Mucosa of stomach (tissue), 1 donor: Measurements from ENCODE around the gene GNAT2.

Source experiments
- H3K27me3 ChIP-seq: one replicate; pipeline ENCODE4 v1.7.0; 2013; ENCODE audit warnings: mild to moderate bottlenecking, low read length; ENCODE audit not compliant: control insufficient read depth, insufficient read depth
- H3K36me3 ChIP-seq: one replicate; pipeline ENCODE4 v1.7.0; 2013; ENCODE audit warnings: low read length; ENCODE audit not compliant: control insufficient read depth, insufficient read depth
- H3K4me1 ChIP-seq: one replicate; pipeline ENCODE4 v1.7.0; 2013; ENCODE audit warnings: mild to moderate bottlenecking, low read length; ENCODE audit not compliant: control insufficient read depth, insufficient read depth
- H3K4me3 ChIP-seq: one replicate; pipeline ENCODE4 v1.7.0; 2013; ENCODE audit warnings: low read length
- H3K9ac ChIP-seq: one replicate; pipeline ENCODE4 v1.7.0; 2013; ENCODE audit warnings: mild to moderate bottlenecking, low read length, moderate library complexity
- H3K9me3 ChIP-seq: one replicate; pipeline ENCODE4 v1.7.0; 2013; ENCODE audit warnings: mild to moderate bottlenecking, low read length, moderate library complexity; ENCODE audit not compliant: control insufficient read depth
- donor health status: Pancreatic carcinoma.

Gene GNAT2

DNA sequence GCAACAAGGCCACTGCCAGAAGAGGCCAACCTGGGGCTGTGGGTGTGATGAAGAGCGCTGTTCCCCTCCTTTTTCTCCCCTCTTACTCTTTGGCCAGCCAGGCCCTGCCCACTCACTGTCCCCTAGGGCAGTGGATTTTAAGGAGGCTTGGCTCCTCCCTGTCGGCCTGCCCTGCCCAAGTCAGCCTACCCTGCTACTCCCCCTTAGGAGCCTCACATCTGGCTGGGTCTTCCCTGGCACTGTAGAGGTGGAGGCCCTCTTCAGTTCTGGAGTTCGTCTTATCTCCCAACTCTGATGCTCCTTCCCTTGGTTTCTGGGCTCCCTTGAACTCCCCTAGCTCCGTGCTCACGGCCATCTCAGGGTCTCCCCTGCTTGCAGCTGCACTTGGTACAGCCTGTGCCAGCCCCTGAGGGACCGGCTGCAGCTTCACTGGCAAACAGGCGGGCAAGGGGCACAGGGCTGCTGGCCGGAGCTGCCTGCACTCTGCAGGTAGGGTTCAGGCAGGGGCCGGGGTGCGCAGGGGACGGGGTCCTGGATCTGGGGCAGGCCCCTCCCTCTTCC is 4.3 kb upstream of the GNAT2 start:
- H3K9me3 ChIP-seq = no peaks in the 10 kb centered on the region
- peaks cover 5% of the 10 kb centered on the region for H3K36me3 ChIP-seq
- no peak overlapping the region for H3K4me3 ChIP-seq
- H3K27me3 ChIP-seq = no peaks in the 10 kb centered on the region
- H3K4me1 ChIP-seq = peaks cover 33% of the 10 kb centered on the region
- no peak overlapping the region for H3K9ac ChIP-seq

GRCh38 chr1:109622895-109623294 is 3.5 kb upstream of the GNAT2 start:
- H3K36me3 ChIP-seq = no peaks in the 10 kb centered on the region
- H3K27me3 ChIP-seq = no peaks in the 10 kb centered on the region
- no peaks in the 10 kb centered on the region for H3K9me3 ChIP-seq
- H3K4me3 ChIP-seq = no peak overlapping the region
- no peak overlapping the region for H3K9ac ChIP-seq
- peaks cover 38% of the 10 kb centered on the region for H3K4me1 ChIP-seq

DNA sequence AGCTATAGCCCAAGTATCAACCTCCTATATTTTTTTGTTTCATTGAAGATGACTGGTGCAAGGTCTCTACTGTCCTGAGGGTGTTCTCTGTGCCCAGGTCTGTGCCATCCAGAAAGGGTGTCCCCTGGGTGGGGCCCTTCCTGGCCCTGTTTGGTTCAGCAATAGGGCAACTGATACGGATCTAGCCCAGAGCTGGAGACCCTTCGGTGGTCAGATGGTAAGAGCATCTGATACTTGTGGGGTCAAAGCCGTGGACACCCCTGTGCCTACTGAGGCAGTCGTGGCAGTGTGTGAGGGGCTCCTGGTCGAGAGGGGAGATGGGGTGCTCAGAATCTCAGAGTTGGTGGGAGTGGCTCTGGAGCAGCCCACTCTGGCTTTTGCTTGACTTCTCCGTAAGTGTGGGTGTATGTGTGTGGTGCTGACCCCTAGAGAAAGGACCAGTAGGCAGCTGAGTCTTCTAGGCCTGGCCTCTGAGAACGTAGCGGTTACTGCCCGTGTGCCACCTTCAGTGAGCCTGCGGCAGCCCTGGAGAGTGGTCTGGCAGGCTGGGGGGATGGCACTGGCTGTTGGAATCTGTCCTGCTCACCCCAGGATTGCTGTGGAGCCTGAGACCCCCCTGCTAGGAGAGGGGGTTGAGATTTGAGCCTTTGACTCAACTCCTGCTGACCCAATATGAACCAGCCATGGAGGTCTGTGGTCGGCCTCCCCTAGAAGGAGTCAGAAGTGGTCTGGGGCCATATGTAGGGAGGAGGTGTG is 2.9 kb upstream of the GNAT2 start:
- Histone ChIP-seq H3K4me3 (no peak overlapping the region), H3K4me1 (peaks cover 43% of the 10 kb centered on the region), H3K27me3 (no peaks in the 10 kb centered on the region), H3K9me3 (no peaks in the 10 kb centered on the region), H3K36me3 (no peaks in the 10 kb centered on the region), H3K9ac (peak overlapping the region; percentile 72)

DNA sequence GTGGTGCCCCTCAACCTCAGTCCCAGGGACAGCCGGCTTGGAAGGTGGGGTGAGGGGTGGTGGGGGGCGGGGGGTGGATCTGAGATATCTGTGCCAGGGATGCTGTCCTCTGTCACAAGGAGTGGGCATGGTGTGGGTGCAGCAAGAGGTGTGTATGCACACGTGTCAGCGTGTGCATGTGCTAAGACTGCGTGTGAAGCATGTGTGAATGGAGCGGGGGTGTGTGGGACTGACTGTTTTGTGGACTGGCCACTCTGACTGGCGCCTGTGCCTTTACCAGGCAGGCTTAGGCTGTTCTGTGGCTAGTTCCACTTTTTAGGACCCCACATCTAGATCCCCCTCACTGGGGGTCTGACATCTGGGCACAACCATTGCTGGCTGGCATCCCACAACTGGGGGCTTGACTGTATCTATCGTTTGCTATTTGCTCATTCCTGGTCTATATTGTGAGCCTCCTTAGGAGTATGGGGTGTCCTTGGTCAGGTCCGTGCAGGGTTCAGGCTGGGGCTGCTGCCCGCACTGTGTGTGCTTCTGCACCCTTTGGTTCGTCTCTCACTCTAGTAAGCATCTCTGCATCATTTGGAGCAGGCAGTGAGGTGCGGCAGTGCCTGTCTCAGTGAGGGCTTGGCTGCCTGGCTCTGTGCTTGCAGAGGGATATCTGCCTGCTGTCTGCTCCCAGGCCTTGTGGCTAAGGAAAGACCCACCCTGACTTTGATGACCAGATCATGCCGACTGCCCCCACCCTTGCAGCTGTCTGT is 2.1 kb upstream of the GNAT2 start:
- peak overlapping the region; percentile 72 for H3K9ac ChIP-seq
- H3K36me3 ChIP-seq = no peaks in the 10 kb centered on the region
- H3K27me3 ChIP-seq = no peaks in the 10 kb centered on the region
- H3K4me3 ChIP-seq = peak overlapping the region; percentile 60
- H3K9me3 ChIP-seq = no peaks in the 10 kb centered on the region
- peaks cover 47% of the 10 kb centered on the region for H3K4me1 ChIP-seq

DNA sequence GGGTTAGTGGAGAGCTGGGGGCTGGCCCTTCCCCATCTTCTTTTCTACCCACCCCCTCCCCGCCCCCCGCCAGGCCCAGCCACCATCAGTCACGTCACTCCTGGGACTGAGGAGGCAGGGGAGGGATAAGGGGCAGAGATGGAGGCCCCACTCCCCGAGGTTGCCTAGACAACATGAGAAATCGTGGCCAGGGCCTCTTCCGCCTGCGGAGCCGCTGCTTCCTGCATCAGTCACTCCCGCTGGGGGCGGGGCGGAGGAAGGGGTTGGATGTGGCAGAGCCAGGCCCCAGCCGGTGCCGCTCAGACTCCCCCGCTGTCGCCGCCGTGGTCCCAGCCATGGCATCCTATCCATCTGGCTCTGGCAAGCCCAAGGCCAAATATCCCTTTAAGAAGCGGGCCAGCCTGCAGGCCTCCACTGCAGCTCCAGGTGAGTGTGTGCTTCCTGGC is 1.4 kb upstream of the GNAT2 start:
- H3K4me3 ChIP-seq = peak overlapping the region; percentile 60
- H3K9ac ChIP-seq = peak overlapping the region; percentile 72
- no peaks in the 10 kb centered on the region for H3K36me3 ChIP-seq
- no peaks in the 10 kb centered on the region for H3K9me3 ChIP-seq
- H3K4me1 ChIP-seq = peaks cover 47% of the 10 kb centered on the region
- no peaks in the 10 kb centered on the region for H3K27me3 ChIP-seq

DNA sequence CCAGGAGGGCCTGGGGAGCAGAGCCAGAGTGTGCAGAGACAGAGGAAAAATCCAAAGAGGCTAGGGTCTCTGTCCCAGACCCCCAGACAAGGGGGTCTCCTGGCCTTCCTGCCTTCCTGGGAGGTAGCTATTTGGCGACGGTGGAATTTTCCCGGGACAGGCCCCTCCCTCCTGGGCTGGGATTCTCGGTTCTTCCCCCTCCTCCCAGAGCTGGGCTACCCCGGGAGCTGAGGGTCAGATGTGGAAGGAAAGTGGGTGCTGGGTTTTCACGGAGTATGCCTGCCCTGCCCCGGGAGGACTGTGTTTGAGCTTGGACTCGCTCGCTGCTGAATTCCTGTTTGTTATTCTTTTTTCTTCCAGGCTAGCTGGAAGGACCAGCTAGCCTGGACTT is 980 bp upstream of the GNAT2 start:
- Histone ChIP-seq H3K27me3 (no peaks in the 10 kb centered on the region), H3K4me1 (peaks cover 47% of the 10 kb centered on the region), H3K9me3 (no peaks in the 10 kb centered on the region), H3K4me3 (peak overlapping the region; percentile 60), H3K9ac (peak overlapping the region; percentile 72), H3K36me3 (no peaks in the 10 kb centered on the region)

DNA sequence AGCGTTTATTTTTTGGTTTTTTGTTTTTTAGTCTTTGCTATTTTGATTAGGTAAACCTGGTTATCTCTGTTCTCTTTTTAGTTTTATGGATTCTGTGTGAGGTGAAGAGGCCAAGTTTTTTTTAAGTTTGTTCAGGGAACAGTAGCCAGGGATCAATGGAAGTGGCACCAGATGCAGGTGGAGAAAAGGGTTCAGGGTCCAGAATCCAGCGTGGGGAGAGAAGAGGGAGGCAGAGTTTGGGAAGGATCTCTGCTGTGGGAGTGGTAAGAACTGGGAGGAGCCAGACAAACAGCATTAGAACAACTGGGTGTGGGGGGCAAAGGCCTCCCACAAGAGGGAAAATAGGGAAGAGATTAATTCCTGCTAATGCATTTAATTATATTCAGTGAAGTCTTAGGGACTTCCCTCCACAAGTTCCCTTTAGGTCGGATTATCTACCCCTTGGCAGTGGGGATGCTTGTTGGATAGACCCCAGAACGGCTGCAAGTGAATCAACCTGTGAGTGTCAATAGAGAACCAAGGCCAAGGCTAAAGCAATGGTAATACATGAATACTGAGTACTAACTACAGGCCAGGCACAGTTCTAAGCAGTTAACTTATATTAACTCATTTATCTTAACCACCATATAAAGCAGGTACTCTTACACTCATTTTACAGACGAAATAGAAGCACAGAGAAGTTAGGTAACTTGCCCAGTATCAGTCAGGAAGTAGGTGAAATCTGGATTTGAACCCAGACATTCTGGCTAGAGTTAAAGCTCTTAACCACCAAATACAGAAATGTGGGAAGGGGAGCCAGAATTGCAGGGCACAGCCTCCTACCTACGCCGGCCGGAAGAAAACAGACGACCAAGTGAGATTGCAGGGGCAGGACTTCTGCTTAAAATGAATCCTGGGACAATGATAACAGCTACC is 498 bp downstream of the GNAT2 start:
- Histone ChIP-seq H3K27me3 (no peaks in the 10 kb centered on the region), H3K9ac (peak overlapping the region; percentile 72), H3K4me1 (peaks cover 44% of the 10 kb centered on the region), H3K9me3 (no peaks in the 10 kb centered on the region), H3K4me3 (peak overlapping the region; percentile 49), H3K36me3 (no peaks in the 10 kb centered on the region)

GRCh38 chr1:109617291-109617801 is 2.1 kb downstream of the GNAT2 start:
- Histone ChIP-seq H3K4me1 (peaks cover 47% of the 10 kb centered on the region), H3K9me3 (no peaks in the 10 kb centered on the region), H3K4me3 (no peak overlapping the region), H3K9ac (peak overlapping the region; percentile 30), H3K36me3 (no peaks in the 10 kb centered on the region), H3K27me3 (no peaks in the 10 kb centered on the region)

DNA sequence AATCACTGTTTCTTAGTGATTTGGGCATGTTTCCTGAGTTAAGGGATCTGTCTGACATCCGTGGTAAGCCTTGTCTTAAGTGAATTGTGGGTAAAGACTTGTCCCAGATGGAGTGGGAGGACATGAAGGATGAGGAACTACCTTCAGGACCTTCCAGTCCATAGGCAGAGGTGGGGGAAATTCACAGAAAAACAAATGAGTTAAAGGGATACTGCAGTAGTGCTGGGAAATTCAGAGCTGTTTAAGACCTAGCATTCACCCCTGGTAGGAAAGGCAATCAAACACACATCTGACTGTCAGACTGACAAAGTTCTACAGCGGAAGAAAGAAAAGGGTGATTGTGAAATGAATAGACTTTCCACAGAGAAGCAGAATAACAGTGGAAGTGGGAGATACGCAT is 3.0 kb downstream of the GNAT2 start:
- no peaks in the 10 kb centered on the region for H3K9me3 ChIP-seq
- H3K27me3 ChIP-seq = no peaks in the 10 kb centered on the region

GRCh38 chr1:109615879-109616278 is 3.5 kb downstream of the GNAT2 start:
- Histone ChIP-seq H3K4me3 (no peak overlapping the region), H3K36me3 (no peaks in the 10 kb centered on the region), H3K9ac (no peak overlapping the region), H3K9me3 (no peaks in the 10 kb centered on the region), H3K27me3 (no peaks in the 10 kb centered on the region), H3K4me1 (peaks cover 37% of the 10 kb centered on the region)

More for the DNA sequence above, 3.0 kb downstream of the GNAT2 start:
- H3K4me1 ChIP-seq = peaks cover 37% of the 10 kb centered on the region
- no peak overlapping the region for H3K9ac ChIP-seq
- H3K4me3 ChIP-seq = no peak overlapping the region
- no peaks in the 10 kb centered on the region for H3K36me3 ChIP-seq

DNA sequence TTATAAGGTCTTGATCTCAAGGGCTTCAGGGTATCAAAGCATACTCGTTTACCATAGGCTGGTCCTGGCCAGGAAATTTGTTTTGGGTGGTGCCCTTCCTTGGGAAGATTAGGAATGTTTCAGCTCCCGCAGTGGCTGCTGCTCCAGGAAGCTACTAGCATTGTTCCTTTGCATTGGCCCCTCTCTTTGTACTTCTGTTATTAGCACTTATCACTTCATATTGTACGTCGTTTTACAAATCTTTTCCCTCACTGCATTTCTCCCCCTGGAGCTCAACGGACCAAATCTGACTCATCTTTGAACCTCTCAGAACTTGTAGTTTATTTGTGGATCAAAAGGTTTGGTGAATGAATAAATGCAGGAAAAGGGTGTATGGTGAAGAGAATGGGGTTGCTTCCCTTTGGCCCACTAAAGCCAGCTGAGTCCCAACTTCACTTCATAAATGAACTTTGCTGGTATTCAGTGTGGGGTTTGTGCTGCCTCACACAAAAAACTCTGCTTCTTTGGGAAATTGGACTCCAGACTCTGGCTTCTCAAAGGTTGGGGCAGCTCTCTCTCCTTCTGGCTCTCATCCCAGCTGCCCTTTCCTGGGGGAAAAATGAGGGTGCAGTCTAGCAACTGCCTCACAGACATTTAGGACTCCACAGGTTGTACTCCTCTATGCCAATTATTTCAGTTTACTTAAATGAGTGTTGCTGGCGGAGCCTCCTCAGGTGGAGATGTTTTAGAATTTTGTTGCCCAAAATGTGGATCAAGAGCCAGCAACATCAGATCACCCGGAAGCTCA is 5.9 kb downstream of the GNAT2 start:
- H3K36me3 ChIP-seq = no peaks in the 10 kb centered on the region
- no peaks in the 10 kb centered on the region for H3K27me3 ChIP-seq
- H3K4me1 ChIP-seq = peaks cover 27% of the 10 kb centered on the region
- H3K9ac ChIP-seq = no peak overlapping the region
- no peaks in the 10 kb centered on the region for H3K9me3 ChIP-seq
- H3K4me3 ChIP-seq = no peak overlapping the region
